Testis (tissue), 3 donors: Measurements from ENCODE around the gene IER5. TPM values are rescaled to one million over a fixed set of nuclear protein-coding genes. Genes with fewer than 3 reads are reported as not detected.
A peak's percentile ranks its signal among the peaks of the same experiment; 100 is the strongest.

ENCODE experiments used
- DNase-seq: peaks from one replicate; pipeline ENCODE4 v3.0.0-alpha.2; 2019
- H3K27ac ChIP-seq, 2 donors: fragments of 200-600 bp; sonication (generic); one replicate each; pipeline ENCODE4 v1.5.1; 2019
- H3K27me3 ChIP-seq: fragments of 200-600 bp; sonication (generic); one replicate; pipeline ENCODE4 v1.5.1; 2019
- H3K36me3 ChIP-seq: fragments of 200-600 bp; sonication (generic); one replicate; pipeline ENCODE4 v1.5.1; 2017; ENCODE audit warnings: low read depth; ENCODE audit errors: missing control alignments
- H3K4me1 ChIP-seq: fragments of 200-600 bp; sonication (generic); one replicate; pipeline ENCODE4 v1.5.1; 2019
- H3K4me3 ChIP-seq, 2 donors: fragments of 200-600 bp; sonication (generic); one replicate each; pipeline ENCODE4 v1.5.1; 2017 to 2019
- H3K9me3 ChIP-seq: fragments of 200-600 bp; sonication (generic); one replicate; pipeline ENCODE4 v1.5.1; 2017
- CTCF ChIP-seq, 3 experiments: fragments of 450-650 bp in 2 of 3; fragments of 200-600 bp in 1 of 3; sonication (generic) in 1 of 3; IDR thresholded peaks; one replicate each; pipeline ENCODE4 v1.5.1; 2016 to 2019; ENCODE audit warnings: antibody characterized with exemption in 3 of 3, mild to moderate bottlenecking in 2 of 3, moderate library complexity in 1 of 3
- POLR2A ChIP-seq: fragments of 450-650 bp; IDR thresholded peaks from one replicate; pipeline ENCODE4 v1.6.1; 2017; ENCODE audit warnings: antibody characterized with exemption, mild to moderate bottlenecking, moderate library complexity
- WGBS, 2 donors: methylation state at CpG; one replicate each; pipeline ENCODE4 v1.1.5; 2018; 5-methylcytosine and 5-hydroxymethylcytosine counted together
- intact Hi-C: fragments of 100-400 bp; cut with DNase I; formaldehyde crosslinking; loops from one replicate; pipeline ENCODE4 v1.15.1; 2023; ENCODE audit warnings: low total_unique reads
- polyA plus RNA-seq: library from polyadenylated mRNA; stranded (reverse); fragments of 350-450 nt; fragmentation: Illumina TruSeq; extraction: RNeasy Lipid Tissue Mini Kit (QIAGEN cat#74804); gene quantifications from one replicate; pipeline ENCODE4 v1.2.3, GENCODE V29; 2014; ENCODE audit warnings: low read depth, low replicate concordance; ENCODE audit not compliant: insufficient read depth
- total RNA-seq, 2 donors: library from RNA; depleted of rRNA; stranded (reverse); fragments of >200 nt; gene quantifications; one replicate each; pipeline ENCODE4 v1.2.3, GENCODE V29; 2016

Gene IER5
- total and polyA plus RNA-seq, 3 donors from 2014 or later = 7.1 to 13.3 (median 10.3) TPM

GRCh38 chr1:181106479-181106878 lies 18.0 kb downstream of the IER5 start:
- peak overlapping the region in 1 of 2 donors; percentile 69 for H3K4me3 ChIP-seq
- WGBS, 2 donors = 40 to 47% methylated on average over 6 of the region's 6 CpGs
- H3K9me3 ChIP-seq = no peaks in the 10 kb centered on the region
- no peaks in the 10 kb centered on the region for H3K36me3 ChIP-seq
- TF ChIP-seq POLR2A (no peak), CTCF (IDR thresholded peaks at IDR 0.05) (no peak)
- H3K4me1 ChIP-seq = peaks cover 45% of the 10 kb centered on the region
- H3K27ac ChIP-seq = peak overlapping the region in 1 of 2 donors; percentile 96
- H3K27me3 ChIP-seq = no peaks in the 10 kb centered on the region
- intact Hi-C loops = no loop called here
- DNase-seq = no peak

GRCh38 chr1:181107711-181108110 lies 19.2 kb downstream of the IER5 start:
- Histone ChIP-seq H3K4me3 (no peak overlapping the region), H3K4me1 (peaks cover 36% of the 10 kb centered on the region), H3K9me3 (no peaks in the 10 kb centered on the region), H3K36me3 (no peaks in the 10 kb centered on the region), H3K27me3 (no peaks in the 10 kb centered on the region), H3K27ac (no peak overlapping the region)
- WGBS, 2 donors = 26 to 28% methylated on average over 2 of the region's 2 CpGs
- no peak for DNase-seq
- intact Hi-C loops = no loop called here
- TF ChIP-seq CTCF (IDR thresholded peaks at IDR 0.05) (no peak), POLR2A (no peak)

- Histone ChIP-seq H3K27ac (no peak overlapping the region), H3K36me3 (no peaks in the 10 kb centered on the region), H3K4me3 (no peak overlapping the region), H3K27me3 (no peaks in the 10 kb centered on the region), H3K9me3 (no peaks in the 10 kb centered on the region), H3K4me1 (peaks cover 30% of the 10 kb centered on the region)
- 84 to 87% methylated on average over 7 of the region's 7 CpGs for WGBS, 2 donors
- TF ChIP-seq CTCF (IDR thresholded peaks at IDR 0.05) (no peak), POLR2A (no peak)
- intact Hi-C loops = no loop called here
- DNase-seq = no peak
Measured at GRCh38 chr1:181108304-181108867, 19.9 kb downstream of the IER5 start.

- no peaks in the 10 kb centered on the region for H3K27me3 ChIP-seq
- no peak overlapping the region for H3K27ac ChIP-seq
- H3K9me3 ChIP-seq = no peaks in the 10 kb centered on the region
- intact Hi-C loops = no loop called here
- H3K4me1 ChIP-seq = peaks cover 19% of the 10 kb centered on the region
- H3K36me3 ChIP-seq = no peaks in the 10 kb centered on the region
- no peak overlapping the region for H3K4me3 ChIP-seq
- DNase-seq = no peak
- 82 to 95% methylated on average over 2 of the region's 2 CpGs for WGBS, 2 donors
- TF ChIP-seq POLR2A = no peak
- TF ChIP-seq CTCF (IDR thresholded peaks at IDR 0.05) = no peak
Measured at GRCh38 chr1:181110013-181110412, 21.5 kb downstream of the IER5 start.

GRCh38 chr1:181111559-181111958 lies 23.1 kb downstream of the IER5 start:
- 92 to 95% methylated on average over 3 of the region's 3 CpGs for WGBS, 2 donors
- H3K36me3 ChIP-seq = no peaks in the 10 kb centered on the region
- no peaks in the 10 kb centered on the region for H3K9me3 ChIP-seq
- no peak overlapping the region for H3K4me3 ChIP-seq
- intact Hi-C loops = no loop called here
- H3K27me3 ChIP-seq = no peaks in the 10 kb centered on the region
- H3K27ac ChIP-seq = no peak overlapping the region
- peaks cover 9% of the 10 kb centered on the region for H3K4me1 ChIP-seq
- no peak for TF ChIP-seq CTCF (IDR thresholded peaks at IDR 0.05)
- no peak for TF ChIP-seq POLR2A
- no peak for DNase-seq
